ENCODE results near the gene KYAT1. TPM values are rescaled to one million over a fixed set of nuclear protein-coding genes. Genes with fewer than 3 reads are reported as not detected.
A peak's percentile ranks its signal among the peaks of the same experiment; 100 is the strongest.

The KYAT1 gene
- total RNA-seq, 1 experiment from 2014 or later: 27.6 TPM

GRCh38 chr9:128912270-128912853 lies 30.6 kb upstream of the KYAT1 start:
- intact Hi-C loops (cut with micrococcal nuclease; ENCODE audit: unreplicated experiment): loop anchor here (1.0 to 5.0 kb wide), 5 partner anchors 10 to 225 kb away; partner anchors contain the start of genes KYAT1 and SET
- POLR2A ChIA-PET (ENCODE audit: unreplicated experiment): interaction anchor here (0.5 to 1.1 kb wide), 14 partner anchors 8 to 1058 kb away, joined by 3 to 33 read pairs (median 4); partner anchors contain the start of genes ENG, KYAT1 and SH3GLB2
- H3K27me3 ChIP-seq (ENCODE audit: insufficient read depth, low read depth): no peaks in the 10 kb centered on the region
- peak; percentile 92 to 98 for DNase-seq
- CTCF ChIA-PET: interaction anchor here (0.7 to 1.3 kb wide), 3 partner anchors 9 to 227 kb away, joined by 3 to 6 read pairs (median 5); no protein-coding TSS in a partner anchor
- H3K79me2 ChIP-seq (ENCODE audit: low read depth): peaks cover 46% of the 10 kb centered on the region
- H2AFZ ChIP-seq: no peak overlapping the region
- H3K9me2 ChIP-seq (ENCODE audit: insufficient read depth): no peaks in the 10 kb centered on the region
- peaks cover 15% of the 10 kb centered on the region; the same call in 1 of the 2 replicates for H3K36me3 ChIP-seq (ENCODE audit: low read depth)
- no TSS peak for BruUV-seq (replicated peaks)
- no peaks in the 10 kb centered on the region for H3K9me3 ChIP-seq (ENCODE audit: insufficient read depth, low read depth)
- H3K4me3 ChIP-seq: peak overlapping the region; percentile 7; the same call in 1 of the 2 replicates
- H3K4me2 ChIP-seq: peak overlapping the region; percentile 73
- H3F3A ChIP-seq (ENCODE audit: insufficient read depth, low read depth): peaks cover 35% of the 10 kb centered on the region
- TF ChIP-seq EZH2 (IDR thresholded peaks at IDR 0.05; ENCODE audit: low read depth) (no peak), CTCF (conservative IDR thresholded peaks at IDR 0.05) (no peak)
- H3K27ac ChIP-seq: peak overlapping the region; percentile 96
- H3K4me1 ChIP-seq (replicated peaks; ENCODE audit: insufficient read depth): peaks cover 44% of the 10 kb centered on the region
- H4K20me1 ChIP-seq (ENCODE audit: insufficient read depth): no peaks in the 10 kb centered on the region

DNA sequence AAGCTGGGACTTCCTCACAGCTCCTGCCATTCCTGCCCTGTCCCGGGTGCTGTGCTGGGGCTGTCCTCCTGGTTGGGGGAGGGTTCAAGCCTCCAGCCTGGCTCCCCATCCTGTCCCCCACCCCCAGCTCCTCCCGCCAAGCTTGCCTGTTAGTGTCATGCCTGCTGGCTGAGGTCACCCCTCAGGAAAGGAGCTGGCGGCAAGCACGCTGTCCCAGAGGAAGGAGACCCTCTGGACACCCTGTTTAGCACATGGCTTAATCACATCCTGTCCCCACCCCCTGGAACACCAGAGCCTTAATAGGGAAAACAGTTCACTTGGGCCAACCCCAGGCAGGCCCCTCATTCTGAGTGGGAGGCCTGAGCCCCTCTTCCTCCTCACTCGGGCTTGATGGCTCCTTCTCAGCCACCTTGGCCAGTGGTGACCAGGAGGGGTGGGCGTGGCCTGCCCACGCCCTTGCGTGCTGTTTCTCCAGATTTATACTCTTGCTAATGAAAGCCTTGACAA lies 29.8 kb upstream of the KYAT1 start:
- Histone ChIP-seq H3K79me2 (ENCODE audit: low read depth) (peaks cover 46% of the 10 kb centered on the region), H3K4me1 (replicated peaks; ENCODE audit: insufficient read depth) (peaks cover 44% of the 10 kb centered on the region), H3F3A (ENCODE audit: insufficient read depth, low read depth) (peaks cover 35% of the 10 kb centered on the region), H3K36me3 (ENCODE audit: low read depth) (peaks cover 15% of the 10 kb centered on the region; the same call in 1 of the 2 replicates), H3K27ac (peak overlapping the region; percentile 96), H3K27me3 (ENCODE audit: insufficient read depth, low read depth) (no peaks in the 10 kb centered on the region), H3K9me2 (ENCODE audit: insufficient read depth) (no peaks in the 10 kb centered on the region), H3K4me2 (peak overlapping the region; percentile 73), H4K20me1 (ENCODE audit: insufficient read depth) (no peaks in the 10 kb centered on the region), H3K9me3 (ENCODE audit: insufficient read depth, low read depth) (no peaks in the 10 kb centered on the region), H2AFZ (no peak overlapping the region), H3K4me3 (peak overlapping the region; percentile 7; the same call in 1 of the 2 replicates)
- ChIA-PET POLR2A (ENCODE audit: unreplicated experiment) (interaction anchor here (0.5 to 0.7 kb wide), 4 partner anchors 10 to 604 kb away, joined by 3 to 20 read pairs (median 4); partner anchors contain the start of gene KYAT1), CTCF (interaction anchor here (0.6 kb wide), 1 partner anchor 16 kb away, joined by 3 read pairs; no protein-coding TSS in a partner anchor)
- intact Hi-C loops (cut with micrococcal nuclease; ENCODE audit: unreplicated experiment): loop anchor here (1.0 to 5.0 kb wide), 5 partner anchors 9 to 224 kb away; partner anchors contain the start of genes KYAT1 and SET
- TF ChIP-seq CTCF (conservative IDR thresholded peaks at IDR 0.05): no peak
- TF ChIP-seq EZH2 (IDR thresholded peaks at IDR 0.05; ENCODE audit: low read depth): no peak
- BruUV-seq (replicated peaks): no TSS peak
- peak; percentile 64 to 81 for DNase-seq

DNA sequence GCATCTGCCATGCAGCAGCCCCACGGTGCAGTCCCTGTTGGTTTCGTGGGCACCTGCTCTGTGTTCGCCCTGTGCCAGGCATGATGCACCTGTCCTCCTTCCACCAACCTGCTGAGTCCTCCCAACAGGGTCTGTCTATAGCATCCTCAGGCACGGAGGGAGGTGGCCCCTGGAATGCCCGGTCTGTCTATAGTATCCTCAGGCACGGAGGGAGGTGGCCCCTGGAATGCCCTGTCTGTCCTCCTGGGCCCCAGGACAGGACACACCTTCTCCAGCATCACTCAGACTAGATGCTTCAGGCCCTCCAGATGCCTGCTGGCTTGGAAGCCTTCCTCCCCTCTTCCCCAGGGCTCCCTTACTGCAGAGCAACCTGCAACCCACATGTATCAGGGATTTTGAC lies 29.2 kb upstream of the KYAT1 start:
- Histone ChIP-seq H3K9me2 (ENCODE audit: insufficient read depth) (no peaks in the 10 kb centered on the region), H3K27me3 (ENCODE audit: insufficient read depth, low read depth) (no peaks in the 10 kb centered on the region), H3K79me2 (ENCODE audit: low read depth) (peaks cover 46% of the 10 kb centered on the region), H3K4me1 (replicated peaks; ENCODE audit: insufficient read depth) (peaks cover 44% of the 10 kb centered on the region), H3K9me3 (ENCODE audit: insufficient read depth, low read depth) (no peaks in the 10 kb centered on the region), H3K27ac (peak overlapping the region; percentile 96), H2AFZ (no peak overlapping the region), H3F3A (ENCODE audit: insufficient read depth, low read depth) (peaks cover 36% of the 10 kb centered on the region), H4K20me1 (ENCODE audit: insufficient read depth) (no peaks in the 10 kb centered on the region), H3K4me3 (no peak overlapping the region), H3K4me2 (peak overlapping the region; percentile 73), H3K36me3 (ENCODE audit: low read depth) (peaks cover 15% of the 10 kb centered on the region; the same call in 1 of the 2 replicates)
- intact Hi-C loops (cut with micrococcal nuclease; ENCODE audit: unreplicated experiment): loop anchor here (5.0 kb wide), 1 partner anchor 224 kb away; the partner anchor contains the start of gene SET
- no peak for TF ChIP-seq EZH2 (IDR thresholded peaks at IDR 0.05; ENCODE audit: low read depth)
- TF ChIP-seq CTCF (conservative IDR thresholded peaks at IDR 0.05): no peak
- ChIA-PET CTCF (interaction anchor here (0.5 to 0.6 kb wide), 2 partner anchors 15 to 757 kb away, joined by 3 to 11 read pairs; no protein-coding TSS in a partner anchor), POLR2A (ENCODE audit: unreplicated experiment) (interaction anchor here (0.5 to 0.7 kb wide), 4 partner anchors 9 to 603 kb away, joined by 3 to 20 read pairs (median 6); no protein-coding TSS in a partner anchor)
- peak in 1 of 2 experiments; percentile 31 for DNase-seq
- no TSS peak for BruUV-seq (replicated peaks)

Measured in PC-9 (cell line).